ENCODE results near the gene KCNE4.

Gene KCNE4

DNA sequence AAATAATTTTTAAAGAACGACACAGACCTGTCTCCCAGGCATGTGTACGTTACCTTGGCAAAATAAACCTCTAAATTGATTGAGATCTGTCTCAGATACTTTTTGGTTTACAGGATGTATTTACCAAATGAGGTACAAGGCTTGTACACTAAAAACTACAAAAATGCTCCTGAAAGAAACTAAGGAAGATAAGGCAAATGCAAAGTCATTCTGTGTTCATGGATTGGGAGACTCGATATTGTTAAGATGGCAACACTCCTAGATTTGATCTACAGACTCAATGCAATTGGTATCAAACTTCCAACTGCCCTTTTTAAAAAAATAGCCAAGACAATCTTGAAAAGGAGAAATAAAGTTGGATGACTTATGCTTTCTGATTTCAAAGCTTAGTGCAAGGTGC is 11.5 kb upstream of the KCNE4 start:
- no peak for TF ChIP-seq CTCF (IDR thresholded peaks at IDR 0.05; ENCODE audit: insufficient read depth, low read depth, low read length, missing control alignments)
- DNase-seq (ENCODE audit: low read depth) = no peak
- no peak overlapping the region for H3K4me3 ChIP-seq (ENCODE audit: low read depth, low read length)

DNA sequence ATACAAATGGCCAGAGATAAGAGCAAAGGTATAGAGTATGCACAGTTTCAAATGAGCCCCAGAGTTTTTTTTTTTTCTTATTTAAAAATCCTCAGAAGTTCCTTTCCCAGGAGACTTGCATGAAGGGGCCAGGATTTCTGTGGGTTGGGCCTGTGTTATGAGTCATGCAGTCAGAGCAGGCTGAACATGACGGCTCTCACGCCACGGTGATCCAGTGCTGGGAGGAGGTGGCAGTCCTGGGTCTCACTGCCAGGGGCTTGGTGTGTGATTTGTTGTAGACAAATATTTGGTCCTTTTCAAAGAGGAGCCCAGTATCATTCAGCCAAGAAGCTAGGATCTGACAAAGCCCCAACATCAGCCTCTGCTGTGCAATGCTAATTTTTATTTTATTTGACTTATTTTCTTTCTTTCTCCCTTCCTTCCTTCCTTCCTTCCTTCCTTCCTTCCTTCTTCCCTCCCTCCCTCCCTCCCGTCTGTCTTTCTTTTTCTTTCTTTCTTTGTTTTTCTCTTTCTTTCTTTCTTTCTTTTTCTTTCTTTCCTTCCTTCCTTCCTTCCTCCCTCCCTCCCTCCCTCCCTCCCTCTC is 10.4 kb upstream of the KCNE4 start:
- no peak overlapping the region for H3K4me3 ChIP-seq (ENCODE audit: low read depth, low read length)
- TF ChIP-seq CTCF (IDR thresholded peaks at IDR 0.05; ENCODE audit: insufficient read depth, low read depth, low read length, missing control alignments) = no peak
- peak; percentile 48 for DNase-seq (ENCODE audit: low read depth)

DNA sequence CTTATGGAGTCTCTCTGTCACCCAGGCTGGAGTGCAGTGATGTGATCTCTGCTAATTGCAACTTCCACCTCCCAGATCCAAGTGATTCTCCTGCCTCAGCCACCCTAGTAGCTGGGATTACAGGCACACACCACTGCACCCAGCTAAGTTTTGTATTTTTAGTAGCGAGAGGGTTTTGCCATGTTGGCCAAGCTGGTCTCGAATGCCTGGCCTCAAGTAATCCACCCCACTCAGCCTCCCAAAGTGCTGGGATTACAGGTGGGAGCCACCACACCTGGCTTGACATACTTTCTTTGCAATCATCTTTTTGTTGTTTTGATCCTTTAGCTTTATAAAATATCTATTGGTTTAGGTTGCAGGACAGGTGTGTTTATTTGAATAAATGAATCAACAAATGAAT is 9.7 kb upstream of the KCNE4 start:
- H3K4me3 ChIP-seq (ENCODE audit: low read depth, low read length) = no peak overlapping the region
- no peak for TF ChIP-seq CTCF (IDR thresholded peaks at IDR 0.05; ENCODE audit: insufficient read depth, low read depth, low read length, missing control alignments)
- no peak for DNase-seq (ENCODE audit: low read depth)

DNA sequence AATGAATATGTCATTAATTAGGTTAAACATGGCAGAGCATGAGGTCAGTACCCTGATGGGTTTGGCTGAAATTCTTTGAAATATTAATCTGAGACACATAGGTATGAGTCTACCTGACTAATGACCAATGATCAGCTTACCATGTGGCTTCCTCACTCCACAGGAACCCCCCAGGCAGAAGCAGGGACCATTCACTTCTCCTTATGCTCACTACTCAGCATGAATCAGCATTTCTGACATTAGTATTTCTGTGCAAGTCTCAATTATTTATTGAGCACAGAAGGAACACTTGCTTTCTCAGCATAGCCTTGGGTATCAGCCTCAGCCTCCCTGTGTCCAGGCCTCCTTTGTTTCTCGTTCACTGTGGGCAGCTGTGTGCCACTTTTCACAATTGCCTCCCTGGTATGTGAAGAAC is 9.3 kb upstream of the KCNE4 start:
- H3K4me3 ChIP-seq (ENCODE audit: low read depth, low read length) = no peak overlapping the region
- DNase-seq (ENCODE audit: low read depth) = no peak
- TF ChIP-seq CTCF (IDR thresholded peaks at IDR 0.05; ENCODE audit: insufficient read depth, low read depth, low read length, missing control alignments) = no peak

- no peak for DNase-seq (ENCODE audit: low read depth)
- TF ChIP-seq CTCF (IDR thresholded peaks at IDR 0.05; ENCODE audit: insufficient read depth, low read depth, low read length, missing control alignments) = no peak
- H3K4me3 ChIP-seq (ENCODE audit: low read depth, low read length) = no peak overlapping the region
These were observed 8.6 kb upstream of the KCNE4 start for GRCh38 chr2:223043164-223043941.

GRCh38 chr2:223044092-223044836 is 7.7 kb upstream of the KCNE4 start:
- TF ChIP-seq CTCF (IDR thresholded peaks at IDR 0.05; ENCODE audit: insufficient read depth, low read depth, low read length, missing control alignments) = no peak
- no peak overlapping the region for H3K4me3 ChIP-seq (ENCODE audit: low read depth, low read length)
- no peak for DNase-seq (ENCODE audit: low read depth)
